GM21825 (cell line): ENCODE measurements around the gene RANBP10.
A peak's percentile ranks its signal among the peaks of the same experiment; 100 is the strongest.
"Not testable (repeated sequence)": the region's sequence is repeated elsewhere in the genome, so short reads cannot be mapped to it uniquely, and the experiment has no call there.

Source experiments
- ATAC-seq: cut with Tn5 transposase; IDR thresholded peaks from one replicate; pipeline ENCODE4 v1.9.1; 2021; ENCODE audit warnings: mild to moderate bottlenecking, moderate library complexity; ENCODE audit not compliant: unreplicated experiment

RANBP10 gene

DNA sequence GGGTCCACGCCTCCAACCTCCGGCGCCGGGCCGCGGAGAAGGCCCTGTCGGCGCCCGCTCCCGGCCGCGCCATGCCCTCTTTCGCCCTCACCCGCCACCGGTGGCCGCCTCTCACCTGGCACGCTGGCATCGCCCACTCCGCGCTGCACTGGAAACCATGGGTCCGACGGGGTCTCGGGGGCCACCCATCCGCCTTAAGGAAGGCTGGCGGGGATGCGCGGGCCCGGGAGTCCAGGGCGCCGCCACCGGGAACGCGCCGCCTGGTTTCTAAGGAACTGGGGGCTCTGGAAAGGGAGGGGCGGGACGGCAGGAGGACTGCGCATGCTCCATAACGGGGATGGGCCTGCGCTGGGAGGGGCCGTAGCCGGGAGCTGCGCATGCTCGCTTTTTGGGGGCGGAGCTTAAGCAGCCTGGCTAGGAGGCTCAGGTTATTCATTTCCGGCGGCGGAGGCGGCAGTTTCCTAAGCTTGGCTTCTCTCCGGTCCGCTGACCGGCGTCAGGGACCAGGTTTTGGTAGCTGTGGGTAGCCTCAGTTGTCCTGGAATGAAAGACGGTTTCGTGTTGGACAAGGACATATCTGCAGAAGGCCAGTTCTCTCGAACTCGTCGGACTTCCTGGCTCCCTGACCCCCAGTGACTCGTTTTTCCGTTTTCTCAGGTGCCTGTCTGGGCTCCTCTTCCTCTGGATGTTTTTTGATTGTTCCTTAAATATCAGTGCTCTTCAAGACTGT lies 87.1 kb downstream of the RANBP10 start, which contains the start of gene GFOD2:
Gene GFOD2, minus strand, starts transcription at position 269 of the 730 bp plus-strand sequence. CDS start 33,601 bp downstream, outside the sequence.
- peak; percentile 80 for ATAC-seq

- peak; percentile 20 for ATAC-seq
Measured at GRCh38 chr16:67718668-67719047, 87.7 kb downstream of the RANBP10 start.

- no peak for ATAC-seq
Measured at GRCh38 chr16:67716097-67716496, 90.3 kb downstream of the RANBP10 start.

DNA sequence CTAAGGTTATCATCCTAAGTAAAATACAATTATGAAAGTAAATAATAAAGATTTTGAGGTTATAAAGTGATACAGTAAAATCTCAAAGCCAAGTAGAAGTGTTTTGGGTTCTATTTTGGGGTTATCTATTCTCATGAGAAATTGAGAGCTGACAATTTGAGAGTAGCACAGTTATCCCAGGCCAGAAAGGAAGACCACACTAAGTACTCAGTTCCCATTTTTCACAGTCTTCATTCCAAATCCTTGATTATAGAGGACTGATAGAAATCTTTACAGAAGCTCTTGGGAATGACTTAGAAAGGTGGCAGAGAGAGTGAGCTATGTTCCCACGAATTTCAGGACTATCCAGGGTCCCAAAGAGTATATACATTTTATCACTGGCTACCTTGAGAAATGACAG lies 91.8 kb downstream of the RANBP10 start:
- no peak for ATAC-seq

- no peak for ATAC-seq
Measured at GRCh38 chr16:67713647-67714273, 92.6 kb downstream of the RANBP10 start.

- ATAC-seq, result no peak
Measured at GRCh38 chr16:67710607-67711006, 95.8 kb downstream of the RANBP10 start.

DNA sequence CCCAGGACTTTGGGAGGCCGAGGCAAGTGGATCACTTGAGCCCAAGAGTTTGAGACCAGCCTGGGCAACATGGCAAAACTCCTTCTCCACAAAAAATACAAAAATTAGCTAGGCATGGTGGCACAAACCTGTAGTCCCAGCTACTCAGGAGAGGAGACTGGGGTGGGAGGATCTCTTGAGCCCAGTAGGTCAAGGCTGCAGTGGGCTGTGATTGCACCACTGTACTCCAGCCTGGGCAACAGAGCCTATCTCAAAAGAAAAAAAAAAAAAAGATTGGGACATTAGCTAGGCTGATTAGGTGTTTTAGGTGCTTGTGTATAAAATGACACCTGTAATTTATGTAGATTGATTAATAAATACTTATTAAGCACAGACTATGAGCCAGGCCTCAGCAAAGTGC lies 97.3 kb downstream of the RANBP10 start:
- no peak for ATAC-seq

GRCh38 chr16:67708368-67708771 lies 98.0 kb downstream of the RANBP10 start:
- no peak for ATAC-seq

GRCh38 chr16:67707790-67708189 lies 98.6 kb downstream of the RANBP10 start:
- ATAC-seq, result no peak

DNA sequence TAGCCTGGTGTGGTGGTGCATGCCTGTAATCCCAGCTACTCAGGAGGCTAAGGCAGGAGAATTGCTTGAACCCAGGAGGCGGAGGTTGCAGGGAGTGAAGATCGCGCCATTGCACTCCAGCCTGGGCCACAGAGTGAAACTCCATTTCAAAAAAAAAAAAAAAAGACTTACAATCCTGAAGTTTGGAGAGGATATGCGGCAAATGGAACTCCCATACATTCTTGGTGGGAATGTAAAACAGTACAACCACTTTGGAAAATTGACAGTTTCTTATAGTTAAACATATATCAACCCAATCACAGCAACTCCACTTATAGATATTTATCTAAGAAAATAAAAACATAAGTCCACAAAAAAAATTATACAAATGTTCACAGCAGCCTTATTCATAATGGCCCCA lies 99.2 kb downstream of the RANBP10 start:
- no peak for ATAC-seq

GRCh38 chr16:67704110-67704509 lies 102.2 kb downstream of the RANBP10 start:
- no peak for ATAC-seq

DNA sequence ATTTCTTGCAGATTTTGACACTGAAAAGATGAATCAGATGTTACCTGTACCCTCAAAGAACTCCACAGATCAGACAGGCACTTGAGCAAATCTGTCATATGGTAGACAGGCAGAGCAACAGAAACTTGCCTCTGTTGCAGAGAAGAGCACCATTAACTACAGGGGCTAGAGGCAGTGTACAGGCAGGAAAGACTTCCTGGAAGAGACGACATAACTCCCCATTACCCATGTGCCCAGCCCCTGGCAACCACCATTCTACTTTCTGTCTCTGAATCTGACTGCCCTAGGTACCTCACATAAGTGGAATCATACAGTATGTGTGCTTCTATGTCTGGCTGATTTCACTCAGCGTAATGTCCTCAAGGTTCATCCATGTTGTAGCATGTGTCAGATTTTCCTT lies 102.7 kb downstream of the RANBP10 start:
- no peak for ATAC-seq

DNA sequence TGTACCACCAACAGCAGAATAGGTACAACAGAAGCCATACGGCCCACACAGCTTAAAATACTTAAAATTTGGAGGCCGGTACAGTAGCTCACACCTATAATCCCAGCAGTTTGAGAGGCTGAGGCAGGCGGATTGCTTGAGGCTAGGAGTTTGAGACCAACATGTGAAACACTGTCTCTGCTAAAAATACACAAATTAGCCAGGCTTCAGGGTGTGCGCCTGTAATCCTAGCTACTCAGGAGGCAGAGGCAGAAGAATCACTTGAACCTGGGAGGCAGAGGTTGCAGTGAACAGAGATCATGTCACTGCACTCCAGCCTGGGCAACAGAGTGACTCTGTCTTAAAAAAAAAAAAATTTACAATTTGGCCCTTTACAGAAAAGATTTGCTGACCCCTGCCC lies 104.2 kb downstream of the RANBP10 start:
- ATAC-seq, result no peak

DNA sequence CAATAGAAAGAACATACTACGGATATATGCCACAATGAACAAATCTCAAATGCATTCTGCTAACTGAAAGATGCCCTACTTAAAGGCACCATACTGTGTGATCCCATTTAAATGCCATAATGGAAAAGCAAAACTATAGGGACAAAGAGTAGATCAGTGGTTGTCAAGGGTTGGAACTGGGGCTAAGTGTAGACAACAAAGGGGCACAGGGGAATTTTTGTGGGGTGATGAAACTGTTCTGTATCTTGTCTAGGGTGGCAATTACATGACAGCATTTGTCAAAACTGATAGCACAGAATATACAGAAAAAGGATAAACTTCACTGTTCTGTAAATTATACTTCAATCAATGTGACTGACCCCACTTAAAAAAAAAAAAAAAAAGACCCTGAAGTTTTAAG lies 104.9 kb downstream of the RANBP10 start:
- no peak for ATAC-seq

GRCh38 chr16:67699265-67699664 lies 107.1 kb downstream of the RANBP10 start:
- no peak for ATAC-seq

DNA sequence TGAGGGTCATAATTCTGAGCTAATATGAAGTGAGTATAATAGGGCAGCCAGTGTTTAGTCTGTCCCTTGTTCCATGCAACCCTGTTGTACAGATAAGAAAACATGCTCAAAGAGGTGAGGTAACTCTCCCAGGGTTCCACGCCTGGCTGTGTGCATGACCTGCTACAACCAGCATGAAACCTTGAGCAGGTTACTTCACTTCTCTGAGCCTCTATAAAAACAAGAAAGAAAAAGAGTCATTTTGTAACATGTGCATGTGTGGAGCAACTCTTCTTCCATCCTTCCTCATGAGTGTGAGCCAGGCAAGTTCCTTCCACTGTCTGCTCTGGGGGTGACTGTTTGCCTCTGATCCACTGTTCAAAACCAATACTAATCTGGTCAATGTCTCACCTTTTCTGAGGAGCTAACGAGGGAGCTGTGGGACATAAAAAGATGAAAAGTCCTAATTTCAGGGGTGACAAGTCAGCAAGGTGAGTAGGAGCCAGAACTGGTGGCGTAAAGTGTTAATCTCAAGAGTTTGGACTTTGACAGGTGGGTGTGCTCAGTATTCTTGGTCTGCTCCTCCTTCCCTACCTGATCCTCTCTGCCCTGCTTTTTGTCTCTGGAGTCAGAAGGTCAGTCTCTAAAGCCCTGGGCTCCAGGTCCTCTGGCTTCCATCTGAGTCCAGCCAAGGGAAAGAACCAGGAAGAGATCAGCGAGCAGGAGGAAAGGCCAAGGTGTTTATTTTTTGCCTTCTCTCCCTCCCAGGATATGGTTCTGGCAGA lies 108.8 kb downstream of the RANBP10 start:
- ATAC-seq, result no peak

GRCh38 chr16:67694611-67695010 lies 111.7 kb downstream of the RANBP10 start:
- ATAC-seq, result no peak

DNA sequence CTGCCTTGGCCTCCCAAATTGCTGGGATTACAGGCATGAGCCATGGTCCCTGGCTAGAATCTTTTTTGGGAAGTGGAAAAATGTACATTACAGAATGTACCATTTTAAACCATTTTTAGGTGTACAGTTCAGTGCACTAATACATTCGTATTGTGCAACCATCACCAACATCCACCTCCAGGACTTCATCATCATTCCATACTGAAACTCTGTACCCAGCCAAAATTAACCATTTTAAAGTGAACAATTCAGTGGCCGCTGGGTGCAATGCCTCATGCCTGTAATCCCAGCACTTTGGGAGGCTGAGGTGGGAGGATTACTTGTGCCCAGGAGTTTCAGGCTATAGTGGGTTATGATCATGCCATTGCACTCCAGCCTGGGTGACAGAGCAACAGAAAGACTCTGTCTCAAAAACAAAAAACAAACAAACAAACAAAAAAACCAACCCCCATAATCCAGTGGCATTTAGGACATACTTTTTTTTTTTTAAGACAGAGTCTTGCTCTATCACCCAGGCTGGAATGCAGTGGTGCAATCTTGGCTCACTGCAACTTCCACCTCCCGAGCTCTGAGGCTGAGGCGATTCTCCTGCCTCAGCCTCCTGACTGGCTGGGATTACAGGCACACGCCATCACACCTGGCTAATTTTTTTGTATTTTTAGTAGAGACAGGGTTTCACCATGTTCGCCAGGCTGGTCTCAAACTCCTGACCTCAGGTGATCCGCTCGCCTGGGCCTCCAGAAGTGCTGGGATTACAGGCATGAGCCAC lies 112.7 kb downstream of the RANBP10 start:
- not testable (repeated sequence) for ATAC-seq

- no peak for ATAC-seq
Measured at GRCh38 chr16:67685388-67686112, 120.8 kb downstream of the RANBP10 start.

GRCh38 chr16:67683767-67684166 lies 122.6 kb downstream of the RANBP10 start:
- ATAC-seq, result no peak
